ENCODE results near the gene HAS3. TPM values are rescaled to one million over a fixed set of nuclear protein-coding genes. Genes with fewer than 3 reads are reported as not detected.

The HAS3 gene
- total RNA-seq, 4 donors from 2014 or later = 0.42 to 7.1 (median 2.1) TPM

DNA sequence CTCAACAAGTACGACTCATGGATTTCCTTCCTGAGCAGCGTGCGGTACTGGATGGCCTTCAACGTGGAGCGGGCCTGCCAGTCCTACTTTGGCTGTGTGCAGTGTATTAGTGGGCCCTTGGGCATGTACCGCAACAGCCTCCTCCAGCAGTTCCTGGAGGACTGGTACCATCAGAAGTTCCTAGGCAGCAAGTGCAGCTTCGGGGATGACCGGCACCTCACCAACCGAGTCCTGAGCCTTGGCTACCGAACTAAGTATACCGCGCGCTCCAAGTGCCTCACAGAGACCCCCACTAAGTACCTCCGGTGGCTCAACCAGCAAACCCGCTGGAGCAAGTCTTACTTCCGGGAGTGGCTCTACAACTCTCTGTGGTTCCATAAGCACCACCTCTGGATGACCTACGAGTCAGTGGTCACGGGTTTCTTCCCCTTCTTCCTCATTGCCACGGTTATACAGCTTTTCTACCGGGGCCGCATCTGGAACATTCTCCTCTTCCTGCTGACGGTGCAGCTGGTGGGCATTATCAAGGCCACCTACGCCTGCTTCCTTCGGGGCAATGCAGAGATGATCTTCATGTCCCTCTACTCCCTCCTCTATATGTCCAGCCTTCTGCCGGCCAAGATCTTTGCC lies 9.0 kb downstream of the HAS3 start:
- Histone ChIP-seq H3K4me3 (no peak overlapping the region), H3K36me3 (peaks cover 0 to 97% (median 9%) of the 10 kb centered on the region in 3 donors), H3K27ac (no peak overlapping the region), H3K9me3 (no peaks in the 10 kb centered on the region), H3K27me3 (no peaks in the 10 kb centered on the region), H3K4me1 (peaks cover 0 to 15% (median 3%) of the 10 kb centered on the region in 4 donors)
- WGBS, 2 donors = 90 to 93% methylated on average over 25 of the region's 25 CpGs
- no peak for DNase-seq (ENCODE audit: low spot score in 2 of 2)
- TF ChIP-seq, protein P1, sequence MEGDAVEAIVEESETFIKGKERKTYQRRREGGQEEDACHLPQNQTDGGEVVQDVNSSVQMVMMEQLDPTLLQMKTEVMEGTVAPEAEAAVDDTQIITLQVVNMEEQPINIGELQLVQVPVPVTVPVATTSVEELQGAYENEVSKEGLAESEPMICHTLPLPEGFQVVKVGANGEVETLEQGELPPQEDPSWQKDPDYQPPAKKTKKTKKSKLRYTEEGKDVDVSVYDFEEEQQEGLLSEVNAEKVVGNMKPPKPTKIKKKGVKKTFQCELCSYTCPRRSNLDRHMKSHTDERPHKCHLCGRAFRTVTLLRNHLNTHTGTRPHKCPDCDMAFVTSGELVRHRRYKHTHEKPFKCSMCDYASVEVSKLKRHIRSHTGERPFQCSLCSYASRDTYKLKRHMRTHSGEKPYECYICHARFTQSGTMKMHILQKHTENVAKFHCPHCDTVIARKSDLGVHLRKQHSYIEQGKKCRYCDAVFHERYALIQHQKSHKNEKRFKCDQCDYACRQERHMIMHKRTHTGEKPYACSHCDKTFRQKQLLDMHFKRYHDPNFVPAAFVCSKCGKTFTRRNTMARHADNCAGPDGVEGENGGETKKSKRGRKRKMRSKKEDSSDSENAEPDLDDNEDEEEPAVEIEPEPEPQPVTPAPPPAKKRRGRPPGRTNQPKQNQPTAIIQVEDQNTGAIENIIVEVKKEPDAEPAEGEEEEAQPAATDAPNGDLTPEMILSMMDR (IDR thresholded peaks at IDR 0.05) = no peak
- TF ChIP-seq POLR2A (IDR thresholded peaks at IDR 0.05) = no peak
- no peak for TF ChIP-seq EP300 (IDR thresholded peaks at IDR 0.05)

DNA sequence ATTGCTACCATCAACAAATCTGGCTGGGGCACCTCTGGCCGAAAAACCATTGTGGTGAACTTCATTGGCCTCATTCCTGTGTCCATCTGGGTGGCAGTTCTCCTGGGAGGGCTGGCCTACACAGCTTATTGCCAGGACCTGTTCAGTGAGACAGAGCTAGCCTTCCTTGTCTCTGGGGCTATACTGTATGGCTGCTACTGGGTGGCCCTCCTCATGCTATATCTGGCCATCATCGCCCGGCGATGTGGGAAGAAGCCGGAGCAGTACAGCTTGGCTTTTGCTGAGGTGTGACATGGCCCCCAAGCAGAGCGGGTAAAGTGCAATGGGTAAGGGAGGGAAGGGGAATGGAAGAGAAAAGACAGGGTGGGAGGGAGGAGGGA lies 9.5 kb downstream of the HAS3 start:
- peaks cover 0 to 97% (median 12%) of the 10 kb centered on the region in 3 donors for H3K36me3 ChIP-seq
- H3K4me1 ChIP-seq = peaks cover 0 to 17% (median 3%) of the 10 kb centered on the region in 4 donors
- H3K4me3 ChIP-seq = no peak overlapping the region
- no peak overlapping the region for H3K27ac ChIP-seq
- H3K27me3 ChIP-seq = no peaks in the 10 kb centered on the region
- no peak for DNase-seq (ENCODE audit: low spot score in 2 of 2)
- no peaks in the 10 kb centered on the region for H3K9me3 ChIP-seq
- no peak for TF ChIP-seq EP300 (IDR thresholded peaks at IDR 0.05)
- TF ChIP-seq POLR2A (IDR thresholded peaks at IDR 0.05) = no peak
- TF ChIP-seq, protein P1 (IDR thresholded peaks at IDR 0.05) = no peak
- WGBS, 2 donors = 93 to 96% methylated on average over 6 of the region's 6 CpGs

DNA sequence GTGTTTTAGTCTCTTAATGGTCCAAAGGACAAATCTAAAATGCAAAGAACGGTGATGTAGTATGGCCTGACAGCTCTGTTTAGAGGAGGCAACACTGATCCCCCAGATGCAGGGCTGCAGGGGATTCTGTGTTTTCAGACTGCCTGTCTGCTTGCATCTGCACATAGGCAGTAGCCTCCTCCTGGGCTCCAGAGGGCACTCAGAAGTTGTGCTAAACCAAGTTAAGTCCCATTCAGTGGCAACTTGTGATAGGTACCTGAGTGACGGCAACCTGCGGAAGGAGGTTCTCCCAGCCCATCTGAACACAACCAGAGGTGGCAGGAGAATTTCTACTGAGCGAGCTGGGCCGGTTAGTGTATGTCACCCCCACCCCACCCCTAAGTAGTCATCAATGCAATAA lies 9.9 kb downstream of the HAS3 start:
- peaks cover 0 to 17% (median 3%) of the 10 kb centered on the region in 4 donors for H3K4me1 ChIP-seq
- no peak for DNase-seq (ENCODE audit: low spot score in 2 of 2)
- WGBS, 2 donors = 95 to 97% methylated on average over 5 of the region's 5 CpGs

DNA sequence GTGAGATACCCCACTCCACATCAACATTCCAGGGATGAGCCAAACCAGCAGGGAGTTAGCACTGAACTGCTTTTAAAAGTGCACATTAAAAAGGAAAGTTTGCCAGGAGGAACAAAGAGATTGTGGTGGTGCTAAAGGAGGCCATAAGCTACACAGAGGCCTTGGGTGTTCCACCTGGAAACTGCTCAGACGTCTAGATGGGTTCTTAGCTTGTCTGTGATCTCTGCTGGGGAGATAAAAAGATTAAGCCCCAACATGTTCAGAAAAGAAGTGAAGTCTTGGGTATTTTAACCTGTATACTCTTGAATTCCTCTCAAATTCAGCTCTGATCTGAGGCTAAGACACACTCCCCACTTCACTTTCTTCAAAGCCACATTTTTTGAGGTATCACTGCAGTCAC lies 10.4 kb downstream of the HAS3 start:
- 69 to 71% methylated on average over 1 of the region's 1 CpG for WGBS, 2 donors
- H3K27ac ChIP-seq = no peak overlapping the region
- no peak overlapping the region for H3K4me3 ChIP-seq
- TF ChIP-seq POLR2A (IDR thresholded peaks at IDR 0.05) = no peak
- TF ChIP-seq, protein P1 (IDR thresholded peaks at IDR 0.05) = no peak
- TF ChIP-seq EP300 (IDR thresholded peaks at IDR 0.05) = no peak
- no peaks in the 10 kb centered on the region for H3K27me3 ChIP-seq
- DNase-seq (ENCODE audit: low spot score in 2 of 2) = no peak
- peaks cover 0 to 17% (median 3%) of the 10 kb centered on the region in 4 donors for H3K4me1 ChIP-seq
- H3K9me3 ChIP-seq = no peaks in the 10 kb centered on the region
- H3K36me3 ChIP-seq = peaks cover 0 to 97% (median 14%) of the 10 kb centered on the region in 3 donors

More for the DNA sequence above, 9.9 kb downstream of the HAS3 start:
- H3K9me3 ChIP-seq = no peaks in the 10 kb centered on the region
- no peaks in the 10 kb centered on the region for H3K27me3 ChIP-seq
- H3K4me3 ChIP-seq = no peak overlapping the region
- no peak overlapping the region for H3K27ac ChIP-seq
- no peak for TF ChIP-seq POLR2A (IDR thresholded peaks at IDR 0.05)
- TF ChIP-seq, protein P1 (IDR thresholded peaks at IDR 0.05) = no peak
- TF ChIP-seq EP300 (IDR thresholded peaks at IDR 0.05) = no peak
- H3K36me3 ChIP-seq = peaks cover 0 to 97% (median 14%) of the 10 kb centered on the region in 3 donors

DNA sequence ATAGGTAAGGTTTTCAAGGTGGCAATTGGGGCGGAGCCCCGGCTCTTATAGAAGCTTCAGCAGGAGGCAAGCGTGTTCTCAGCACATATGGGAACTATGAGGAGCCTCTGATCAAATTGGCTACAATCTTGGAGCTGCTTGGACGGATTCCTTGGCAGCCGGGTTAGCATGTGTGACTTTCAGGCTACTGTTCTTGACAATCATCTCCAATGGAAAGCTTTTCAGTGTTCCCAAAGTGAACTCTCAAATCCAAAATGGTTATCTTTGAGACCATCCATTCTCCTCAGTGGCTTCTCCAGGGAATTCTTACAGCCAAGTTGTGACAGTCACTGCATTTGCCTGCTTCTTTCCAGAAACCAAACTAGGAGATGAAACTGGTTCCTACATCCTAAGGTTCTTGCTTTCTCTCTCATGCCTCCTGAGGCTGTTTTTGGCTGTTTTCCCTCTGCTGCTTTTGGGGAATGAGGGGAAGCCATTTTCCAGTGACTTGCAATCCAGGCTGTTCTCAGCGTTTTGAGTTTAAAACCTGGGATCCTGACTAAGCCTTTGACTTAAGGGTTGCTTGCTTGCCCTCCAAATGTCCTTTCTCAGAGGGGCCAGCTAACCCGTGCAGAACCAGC lies 10.9 kb downstream of the HAS3 start:
- Histone ChIP-seq H3K9me3 (no peaks in the 10 kb centered on the region), H3K36me3 (peaks cover 0 to 97% (median 14%) of the 10 kb centered on the region in 3 donors), H3K27ac (no peak overlapping the region), H3K4me1 (peaks cover 0 to 17% (median 3%) of the 10 kb centered on the region in 4 donors), H3K4me3 (no peak overlapping the region), H3K27me3 (no peaks in the 10 kb centered on the region)
- TF ChIP-seq EP300 (IDR thresholded peaks at IDR 0.05) = no peak
- TF ChIP-seq, protein P1 (IDR thresholded peaks at IDR 0.05) = no peak
- no peak for TF ChIP-seq POLR2A (IDR thresholded peaks at IDR 0.05)
- 79 to 85% methylated on average over 7 of the region's 7 CpGs for WGBS, 2 donors
- DNase-seq (ENCODE audit: low spot score in 2 of 2) = no peak
